ENCODE data around the gene BBS9.

BBS9 gene

DNA sequence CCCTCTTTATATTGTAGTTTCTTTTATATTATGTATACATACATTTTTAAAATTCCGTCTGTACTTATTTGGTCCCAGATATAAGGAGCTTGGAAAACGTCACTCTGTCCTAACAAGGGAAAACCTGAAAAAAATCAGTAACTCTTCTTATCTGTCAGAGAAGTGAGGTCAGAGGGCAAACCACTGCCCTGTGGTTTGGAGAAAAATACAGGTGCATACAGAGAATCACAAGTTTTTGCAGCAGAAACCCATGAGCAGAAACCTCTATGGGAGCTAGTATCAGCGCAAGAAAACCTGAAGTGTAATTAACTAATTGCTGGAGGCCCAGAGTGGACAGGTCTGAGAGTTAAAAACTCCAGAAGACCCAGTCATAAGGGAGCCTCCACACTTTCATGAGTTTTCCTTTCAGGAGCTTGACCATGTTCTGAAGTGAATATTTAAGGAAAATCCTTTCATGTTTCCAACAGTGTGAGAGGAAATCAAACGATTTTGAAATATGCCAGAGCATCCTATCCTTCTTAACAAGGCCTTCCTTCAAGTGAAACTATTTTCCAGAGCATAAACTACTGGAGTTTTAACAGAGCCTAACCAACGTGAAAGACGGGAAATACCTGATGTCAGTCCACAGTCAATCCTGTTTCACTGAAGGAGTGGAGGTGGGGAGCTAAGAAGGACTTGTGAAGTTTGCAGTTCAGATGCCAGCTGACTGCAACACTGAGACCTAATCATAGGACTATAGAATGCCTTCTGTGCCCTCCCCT lies 485.2 kb downstream of the BBS9 start:
- no peak for DNase-seq (ENCODE audit: low spot score)

DNA sequence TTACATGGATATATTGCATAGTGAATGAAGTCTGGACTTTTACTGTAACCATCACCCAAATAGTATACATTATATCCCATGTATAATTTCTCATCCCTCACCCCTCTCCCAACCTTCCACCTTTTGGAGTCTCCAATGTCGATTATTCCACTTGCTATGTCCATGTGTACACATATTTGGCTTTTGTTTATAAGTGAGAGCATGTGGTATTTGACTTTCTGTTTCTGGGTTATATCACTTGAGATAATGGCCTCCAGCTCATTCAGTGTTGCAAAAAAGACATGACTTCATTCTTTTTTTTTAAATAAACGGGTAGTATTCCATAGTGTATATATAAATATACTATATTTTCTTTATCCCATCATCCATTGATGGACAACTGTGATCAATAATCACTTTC lies 487.4 kb downstream of the BBS9 start:
- no peak for DNase-seq (ENCODE audit: low spot score)

DNA sequence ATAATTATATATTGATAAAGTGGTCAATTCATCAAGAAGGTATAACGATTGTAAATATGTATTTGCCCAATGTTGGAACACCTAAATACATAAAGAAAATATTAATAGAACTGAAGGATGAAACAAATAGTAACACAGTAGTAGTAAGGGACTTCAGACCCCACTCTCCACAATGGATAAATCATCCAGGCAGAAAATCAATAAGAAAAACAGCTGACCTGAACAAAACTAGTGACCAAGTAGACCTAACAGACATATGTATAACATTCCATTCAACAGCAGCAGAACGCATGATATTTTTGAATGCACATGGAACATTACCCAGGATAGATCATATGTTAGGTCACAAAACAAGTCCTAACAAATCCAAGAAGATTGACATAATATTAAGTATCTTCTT lies 489.9 kb downstream of the BBS9 start:
- no peak for DNase-seq (ENCODE audit: low spot score)

DNA sequence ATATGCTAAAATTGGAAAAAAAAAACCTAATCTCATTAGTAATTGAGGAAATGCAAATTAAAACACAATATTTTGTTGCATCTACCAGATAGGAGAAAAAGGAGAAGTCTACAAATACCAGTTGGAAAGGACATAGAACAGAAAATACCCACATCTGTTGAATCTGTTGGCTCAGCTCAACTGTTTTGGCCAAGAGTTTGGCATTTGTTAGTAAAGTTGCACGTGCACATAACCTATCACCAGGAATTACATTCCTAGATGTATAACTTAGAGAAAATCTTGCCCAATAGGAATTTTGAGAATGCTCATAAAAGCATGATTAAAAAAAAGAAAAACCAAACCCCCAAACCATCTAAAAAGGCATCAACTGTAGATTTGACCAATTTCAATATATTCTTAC lies 493.9 kb downstream of the BBS9 start:
- DNase-seq (ENCODE audit: low spot score), result no peak

DNA sequence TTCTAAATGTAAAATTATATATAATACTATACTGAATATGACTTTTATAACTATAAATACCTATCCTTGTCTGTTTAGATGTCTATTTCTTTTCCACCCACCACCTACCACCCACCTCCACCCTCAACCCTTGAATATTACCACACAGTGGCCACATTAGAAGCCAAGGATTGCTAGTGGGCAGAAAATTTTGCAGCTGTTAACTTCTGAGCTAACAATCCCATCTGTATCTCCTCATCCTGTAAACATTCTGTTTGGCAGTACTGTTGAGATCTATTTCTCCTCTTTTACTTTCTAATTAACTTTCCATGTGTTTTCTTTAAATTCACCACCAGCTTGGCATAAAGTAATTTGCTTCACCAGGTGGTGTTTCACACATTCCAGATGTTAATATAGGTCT lies 494.9 kb downstream of the BBS9 start:
- DNase-seq (ENCODE audit: low spot score), result no peak

DNA sequence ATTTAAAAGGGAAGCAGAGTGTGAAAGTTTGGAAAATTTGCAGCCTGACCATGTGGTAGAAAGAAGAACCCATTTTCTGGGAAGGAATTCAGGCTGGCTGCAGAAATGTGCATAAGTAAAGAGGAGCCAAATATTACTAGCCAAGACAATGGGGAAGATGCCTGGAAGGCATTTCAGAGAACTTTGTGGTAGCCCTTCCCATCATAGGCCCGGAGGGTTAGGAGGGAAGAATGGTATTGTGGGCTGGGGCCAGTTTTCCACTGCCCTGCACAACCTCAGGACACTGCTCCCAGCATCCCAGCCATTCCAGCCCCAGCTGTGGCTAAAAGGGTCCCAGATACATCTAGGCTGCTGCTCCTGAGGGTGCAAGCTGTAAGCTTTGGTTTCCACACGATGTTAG lies 497.5 kb downstream of the BBS9 start:
- DNase-seq (ENCODE audit: low spot score), result no peak

DNA sequence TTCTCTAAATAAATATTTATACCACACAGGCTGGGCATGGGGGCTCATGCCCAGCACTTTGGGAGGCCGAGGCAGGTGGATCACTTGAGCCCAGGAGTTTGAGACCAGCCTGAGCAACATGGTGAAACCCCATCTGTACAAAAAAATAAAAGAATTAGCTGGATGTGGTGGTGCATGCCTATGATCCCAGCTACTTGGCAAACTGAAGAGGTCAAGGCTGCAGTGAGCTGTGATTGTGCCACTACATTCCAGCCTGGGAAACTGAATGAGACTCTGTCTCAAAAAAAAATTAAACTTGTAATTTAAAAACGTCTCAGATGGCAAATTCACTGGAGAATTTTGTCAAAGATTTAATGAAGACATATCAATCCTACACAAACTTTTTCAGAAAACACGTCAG lies 498.4 kb downstream of the BBS9 start:
- DNase-seq (ENCODE audit: low spot score), result no peak

DNA sequence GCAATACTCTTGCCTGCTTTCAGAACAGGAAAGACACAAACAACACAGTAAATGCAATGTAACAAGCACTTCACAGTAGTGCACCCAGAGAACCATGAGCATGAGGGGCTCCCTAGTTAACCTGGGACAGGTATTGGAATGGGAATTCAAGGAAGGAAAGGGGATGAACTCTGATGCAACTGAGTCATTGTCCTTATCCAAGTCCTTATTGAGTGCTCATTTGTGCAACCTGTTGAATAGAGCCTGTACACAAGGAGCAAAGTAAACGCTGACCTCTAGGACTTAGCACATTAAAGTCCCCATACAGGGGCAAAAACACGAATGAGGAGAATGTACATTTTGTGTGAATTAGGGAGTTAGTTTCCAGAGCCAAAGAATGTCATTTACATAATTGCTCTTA lies 499.5 kb downstream of the BBS9 start:
- no peak for DNase-seq (ENCODE audit: low spot score)

DNA sequence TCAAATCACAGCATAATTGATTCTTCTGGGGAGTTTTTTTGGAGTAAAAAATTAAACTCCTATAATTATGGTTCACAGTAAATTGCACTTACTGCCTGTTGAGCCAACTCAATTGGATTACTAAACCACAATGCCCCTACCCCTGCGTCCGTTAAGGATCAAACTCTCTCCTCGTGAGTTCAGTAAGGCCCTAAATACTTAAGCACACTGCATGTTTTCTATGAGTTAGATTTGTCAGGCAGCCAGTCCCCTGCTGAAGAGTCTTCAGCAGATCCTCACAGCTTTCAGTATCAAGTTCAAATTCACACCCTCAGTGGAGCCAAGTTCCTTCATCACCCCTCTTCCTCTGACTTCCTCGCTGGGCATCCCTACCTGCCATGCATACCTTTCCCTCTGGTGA lies 501.0 kb downstream of the BBS9 start:
- no peak for DNase-seq (ENCODE audit: low spot score)

DNA sequence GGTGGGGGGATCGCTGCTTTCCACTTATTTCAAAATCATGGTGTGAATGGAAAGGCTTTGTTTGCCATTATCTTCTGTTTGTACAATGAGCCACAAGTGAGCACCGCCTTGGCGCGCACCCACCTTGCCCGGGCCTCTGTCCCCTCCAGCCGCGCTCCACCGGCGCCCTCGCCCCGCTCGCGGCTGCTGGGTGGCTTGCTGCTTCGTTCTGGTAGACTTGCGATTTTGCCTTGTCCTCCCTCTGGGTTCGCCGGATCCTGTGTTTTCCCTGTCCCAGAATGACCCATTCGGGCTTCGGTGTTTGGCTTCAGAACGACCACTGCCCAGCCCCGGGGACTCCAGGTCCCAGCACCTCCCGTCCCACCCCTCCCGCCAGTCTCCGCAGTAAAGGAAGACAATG lies 503.0 kb downstream of the BBS9 start:
- no peak for DNase-seq (ENCODE audit: low spot score)

DNA sequence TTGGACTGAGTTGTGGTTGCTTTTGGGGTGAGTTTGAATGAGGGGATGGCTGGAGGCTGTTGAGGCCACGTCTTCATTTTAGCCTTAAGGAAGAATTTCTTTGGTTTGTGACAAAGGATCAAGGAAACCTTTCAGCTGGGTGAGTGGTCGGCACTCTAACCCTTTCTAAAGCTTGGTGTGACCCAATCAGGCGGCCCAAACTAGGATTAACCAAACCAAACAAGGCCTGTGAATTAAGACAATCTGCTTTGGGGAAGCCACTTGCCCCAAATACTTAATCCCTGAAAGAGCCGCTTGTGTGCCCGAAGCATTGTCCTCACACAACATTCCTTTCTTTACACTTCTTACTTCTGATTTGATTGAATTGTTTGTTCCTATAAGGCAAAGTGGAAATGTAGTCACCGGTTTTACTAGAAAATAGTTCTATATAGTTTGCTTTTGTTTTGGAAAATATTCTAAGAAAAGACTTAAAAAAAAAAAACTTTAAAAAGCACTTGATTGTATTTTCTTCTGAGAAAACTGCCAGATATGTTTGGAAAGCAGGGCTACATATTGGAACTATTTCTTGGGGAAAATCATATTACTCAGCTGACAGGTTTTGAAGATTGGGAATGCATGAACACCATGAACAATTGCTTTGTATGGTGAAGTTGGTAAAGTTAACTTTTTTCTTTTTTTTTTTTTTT lies 503.6 kb downstream of the BBS9 start:
- no peak for DNase-seq (ENCODE audit: low spot score)

DNA sequence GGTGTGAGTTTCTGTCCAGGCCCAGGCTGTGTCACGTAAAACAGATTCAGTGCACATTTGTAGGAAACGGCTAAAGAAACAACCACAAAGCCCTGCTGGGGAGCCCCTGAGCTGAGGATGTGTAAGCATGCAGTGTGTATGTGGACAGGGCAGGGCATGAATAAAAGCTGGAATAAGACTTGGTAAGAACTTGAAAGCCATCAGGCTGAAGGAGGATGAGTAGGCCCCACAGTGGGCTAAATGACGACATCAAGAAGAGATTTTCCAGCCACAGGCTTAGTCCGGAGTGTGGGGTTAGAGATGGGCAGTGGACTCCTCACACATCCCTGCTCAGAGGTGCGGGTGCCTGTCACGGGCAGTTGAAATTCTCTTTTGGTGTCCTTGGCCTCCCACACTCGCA lies 505.2 kb downstream of the BBS9 start:
- no peak for DNase-seq (ENCODE audit: low spot score)

DNA sequence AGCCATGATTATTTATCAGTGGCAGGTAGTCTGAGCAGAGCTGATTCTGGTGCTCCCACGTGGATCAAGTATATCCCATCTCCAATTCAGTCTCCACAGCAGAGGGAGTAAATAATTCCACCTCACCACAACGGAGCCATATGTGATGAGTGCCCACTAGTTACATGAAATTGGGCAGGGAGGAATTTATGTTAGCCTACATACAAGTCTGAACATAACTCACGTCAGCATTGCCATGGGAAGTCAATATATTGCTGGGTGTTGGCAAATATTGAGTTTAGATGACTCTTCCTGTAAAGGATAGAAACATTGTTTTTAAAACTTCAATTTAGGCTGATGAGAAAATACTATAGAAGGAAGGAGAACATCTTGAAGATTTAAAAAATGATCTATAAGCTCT lies 507.0 kb downstream of the BBS9 start:
- DNase-seq (ENCODE audit: low spot score), result no peak

DNA sequence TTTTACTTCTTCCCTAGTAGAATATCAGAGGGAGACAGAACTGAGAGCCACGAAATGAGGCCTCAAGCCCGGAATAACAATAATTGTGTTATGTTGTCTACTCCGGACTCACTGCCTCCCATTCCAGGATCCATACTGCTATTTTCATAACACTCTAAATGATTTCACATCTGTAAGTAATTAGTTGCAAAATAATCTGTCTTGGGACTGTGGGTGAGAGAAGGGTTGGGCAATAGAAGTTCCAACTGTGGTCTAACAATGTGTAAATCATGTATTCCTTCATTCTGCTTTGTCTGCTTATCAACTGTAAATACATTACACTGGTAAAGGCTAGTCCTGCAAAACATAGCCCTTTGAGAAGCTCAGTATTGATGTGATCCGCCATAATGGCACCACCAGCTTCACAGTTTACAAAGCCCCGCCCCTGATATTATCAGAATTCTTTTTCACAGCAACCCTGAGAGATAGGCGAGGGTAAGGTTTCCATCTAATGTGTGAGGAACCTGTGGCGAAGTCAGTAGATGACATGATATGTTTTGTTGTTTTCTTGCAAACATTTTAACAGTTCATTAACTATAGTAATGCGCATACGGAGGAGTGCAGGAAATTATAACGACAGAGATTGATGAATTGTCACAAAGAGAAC lies 510.3 kb downstream of the BBS9 start:
- no peak for DNase-seq (ENCODE audit: low spot score)

DNA sequence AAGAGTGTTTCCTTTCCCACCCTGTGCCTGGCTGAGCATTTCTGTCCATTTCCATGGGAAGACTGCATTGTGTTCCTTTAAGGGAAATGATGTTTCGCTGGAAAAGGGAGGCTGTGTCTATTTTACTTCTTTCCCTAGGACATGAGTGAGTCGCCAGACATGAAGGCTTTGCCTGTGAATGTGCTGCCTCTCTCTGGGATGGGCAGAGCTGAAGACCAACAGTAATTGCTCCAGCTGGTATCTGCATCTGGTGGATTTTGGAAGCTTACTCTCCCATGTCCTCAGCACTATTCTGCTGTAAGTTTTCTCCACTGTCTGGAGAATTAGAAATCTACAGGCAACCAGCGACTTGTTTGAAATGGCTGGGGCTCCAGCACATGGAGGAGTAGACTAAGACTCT lies 511.4 kb downstream of the BBS9 start:
- DNase-seq (ENCODE audit: low spot score), result no peak

DNA sequence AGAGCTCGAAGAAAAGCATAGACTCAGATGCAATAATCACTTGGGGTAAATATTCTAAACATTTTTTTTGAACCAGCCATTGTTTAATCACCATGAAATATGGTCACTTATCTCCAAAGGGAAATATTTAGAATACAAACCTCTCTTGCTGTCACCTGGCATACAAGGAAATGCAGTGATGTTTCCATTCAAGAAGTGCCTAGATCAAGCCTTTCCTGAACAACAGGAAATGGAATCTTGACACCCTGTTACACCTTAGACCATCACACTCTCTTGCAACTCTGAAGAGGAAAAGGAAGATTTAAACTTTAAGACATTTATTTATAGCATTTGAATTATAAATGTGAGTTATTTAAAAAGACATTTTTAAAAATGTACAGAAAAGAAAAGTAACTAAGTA lies 512.9 kb downstream of the BBS9 start:
- DNase-seq (ENCODE audit: low spot score), result no peak

DNA sequence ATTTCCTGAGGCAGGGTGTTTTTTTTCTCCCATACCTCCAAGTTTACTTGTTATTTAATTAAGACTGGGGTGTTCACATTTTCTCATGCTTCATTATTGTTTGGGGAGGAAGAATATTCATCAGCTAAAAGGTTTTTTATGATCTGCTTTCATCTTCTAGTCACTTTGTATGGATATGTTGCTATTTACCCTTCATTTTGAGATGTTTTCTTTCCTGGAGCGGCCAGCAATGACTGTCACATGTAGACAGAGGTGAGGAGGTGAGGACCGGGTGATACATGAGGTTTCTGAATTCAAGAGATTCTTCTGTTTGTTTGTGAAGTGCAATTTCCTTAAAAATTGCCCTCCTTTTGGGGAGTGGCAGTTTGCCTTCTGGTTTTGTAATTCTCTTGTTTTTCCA lies 514.2 kb downstream of the BBS9 start:
- no peak for DNase-seq (ENCODE audit: low spot score)

DNA sequence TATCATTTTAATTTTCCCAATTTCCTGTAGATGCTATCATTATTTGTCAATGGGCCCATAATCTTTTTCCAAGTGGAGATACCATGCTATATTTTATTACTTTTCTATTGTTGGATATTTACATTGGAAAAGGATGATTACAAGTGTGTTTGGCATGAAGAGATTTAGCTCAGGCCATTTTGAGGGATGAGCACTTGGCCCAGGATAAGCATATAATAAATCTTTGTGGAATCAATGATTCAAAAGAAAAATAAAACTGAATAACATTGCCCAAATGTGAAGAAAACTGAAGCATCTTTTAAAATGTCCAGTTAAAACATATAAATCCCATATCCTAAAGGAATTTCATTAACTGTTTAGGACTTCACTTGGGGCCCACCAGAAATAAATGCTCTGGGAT lies 515.1 kb downstream of the BBS9 start:
- DNase-seq (ENCODE audit: low spot score), result no peak

DNA sequence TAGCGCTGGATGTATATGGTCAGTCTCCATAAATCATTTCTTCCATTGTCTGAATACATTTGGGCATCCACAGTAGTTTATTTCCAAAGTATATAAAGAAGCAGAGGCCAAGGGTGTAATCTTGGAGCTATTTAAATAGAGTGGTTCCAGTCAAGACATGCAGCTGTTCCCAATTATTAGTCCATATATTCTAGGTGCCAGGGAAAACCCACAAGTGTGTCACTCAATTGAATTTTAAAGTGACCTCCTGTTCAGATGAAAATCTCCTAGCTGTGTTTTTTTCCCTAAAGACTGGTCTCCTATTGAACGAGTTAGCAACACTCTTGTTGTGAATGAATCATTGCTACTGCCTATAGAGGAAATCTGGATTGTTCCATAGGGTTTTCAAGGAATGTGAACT lies 515.7 kb downstream of the BBS9 start:
- DNase-seq (ENCODE audit: low spot score), result no peak

DNA sequence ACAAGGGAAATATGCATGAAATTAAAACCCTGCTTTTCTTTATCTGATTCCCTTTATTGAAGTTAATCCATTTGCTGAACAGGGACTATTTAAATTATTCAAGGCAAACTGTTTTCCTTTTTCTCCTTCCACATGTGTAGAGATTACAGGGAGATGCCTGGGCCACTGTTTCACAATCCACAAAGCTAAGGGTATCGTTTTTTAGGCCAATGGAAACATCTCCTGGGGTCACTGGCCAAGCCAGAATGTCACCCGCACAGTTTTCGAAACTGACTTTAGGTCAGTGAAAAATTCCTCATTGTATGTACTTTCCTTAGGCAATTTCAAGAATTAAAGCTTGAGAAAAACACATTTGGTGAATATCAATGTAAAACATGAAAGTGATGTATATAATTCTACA lies 516.8 kb downstream of the BBS9 start:
- no peak for DNase-seq (ENCODE audit: low spot score)

DNA sequence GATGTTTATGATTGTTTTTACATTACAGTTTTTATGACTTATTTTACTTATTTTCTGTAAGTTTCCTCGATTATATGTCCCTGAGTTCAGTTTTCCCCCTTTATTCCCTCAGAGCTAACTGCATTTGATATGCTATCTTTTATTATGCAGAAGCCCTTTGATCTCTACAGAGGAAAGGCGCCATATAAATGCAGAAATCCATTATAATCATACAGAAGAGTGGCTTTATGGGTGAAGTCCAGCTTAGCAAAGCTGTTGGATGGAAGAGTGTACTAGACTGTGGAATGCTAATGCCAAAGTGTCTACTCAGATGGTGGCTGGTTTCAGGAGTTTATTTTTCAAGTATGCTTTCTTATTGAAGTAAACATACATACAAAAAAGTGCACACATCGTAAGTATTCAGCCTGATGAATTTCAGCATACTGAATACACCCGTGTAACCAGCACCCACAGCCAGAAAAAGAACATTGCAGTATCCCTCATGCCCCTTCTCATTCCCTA lies 517.6 kb downstream of the BBS9 start:
- DNase-seq (ENCODE audit: low spot score), result no peak

DNA sequence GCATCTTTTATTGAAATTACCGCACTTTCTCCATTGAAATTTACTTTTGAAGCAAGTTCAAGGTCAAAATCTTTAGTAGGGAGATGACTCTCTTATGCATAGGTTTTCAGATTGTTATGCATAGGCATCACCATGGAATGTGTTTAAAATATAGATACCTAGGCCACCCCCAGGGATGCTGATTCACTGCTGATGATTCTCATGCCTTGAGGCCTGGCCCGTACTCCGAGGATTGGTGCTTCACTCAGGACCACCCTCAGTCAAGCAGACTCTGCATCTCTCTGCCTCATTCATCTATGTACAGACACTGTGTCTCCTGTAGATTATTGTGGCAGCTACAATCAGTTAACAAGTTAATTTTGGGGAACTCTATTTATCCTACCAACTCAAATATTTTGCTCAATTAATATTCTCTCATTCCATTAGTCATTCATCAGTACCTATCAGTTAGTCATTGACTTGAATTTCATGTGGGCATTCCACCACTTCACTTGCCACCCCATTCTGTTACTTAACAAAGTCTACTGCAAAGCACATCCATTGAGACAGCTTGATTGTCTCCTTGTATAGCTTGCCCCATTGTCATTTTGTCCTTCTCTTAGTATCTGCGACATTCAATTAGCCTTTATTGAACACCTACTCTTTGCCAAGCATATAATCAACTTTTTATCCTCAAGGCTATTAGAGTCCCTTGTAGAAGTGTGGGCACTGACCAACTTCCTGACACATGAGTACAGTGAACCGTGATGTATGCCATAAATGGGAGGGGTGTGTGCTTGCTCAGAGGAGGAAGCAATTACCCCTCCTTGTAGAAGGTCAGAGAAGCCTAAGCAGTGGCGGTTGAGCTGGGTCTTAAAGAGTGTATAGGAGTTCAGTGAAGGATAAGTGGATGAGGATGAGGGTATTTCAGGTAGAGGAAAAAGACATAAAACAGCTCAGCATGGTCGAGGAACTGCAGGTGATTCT lies 520.4 kb downstream of the BBS9 start:
- peak; percentile 14 for DNase-seq (ENCODE audit: low spot score)
